ENCODE measurements around the gene ZFR2.
"Not testable (repeated sequence)": the region's sequence is repeated elsewhere in the genome, so short reads cannot be mapped to it uniquely, and the experiment has no call there.

Gene ZFR2

DNA sequence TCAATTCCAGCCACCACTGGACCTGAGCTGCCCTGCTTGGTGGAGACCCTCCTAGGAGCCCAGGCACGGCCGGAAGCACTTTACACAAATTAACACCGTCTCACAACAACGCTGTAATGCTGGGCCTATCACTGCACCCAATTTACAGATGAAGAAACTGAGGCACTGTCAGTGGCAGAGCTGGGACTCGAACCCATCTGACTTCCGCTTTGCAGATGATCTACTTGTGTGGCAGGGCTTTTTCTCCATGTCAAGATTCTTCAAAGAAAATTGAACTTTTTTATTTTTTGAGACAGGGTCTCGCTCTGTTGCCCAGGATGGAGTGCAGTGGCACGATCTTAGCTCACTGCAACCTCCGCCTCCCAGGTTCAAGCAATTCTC lies 33.8 kb downstream of the ZFR2 start:
- no peak for DNase-seq

DNA sequence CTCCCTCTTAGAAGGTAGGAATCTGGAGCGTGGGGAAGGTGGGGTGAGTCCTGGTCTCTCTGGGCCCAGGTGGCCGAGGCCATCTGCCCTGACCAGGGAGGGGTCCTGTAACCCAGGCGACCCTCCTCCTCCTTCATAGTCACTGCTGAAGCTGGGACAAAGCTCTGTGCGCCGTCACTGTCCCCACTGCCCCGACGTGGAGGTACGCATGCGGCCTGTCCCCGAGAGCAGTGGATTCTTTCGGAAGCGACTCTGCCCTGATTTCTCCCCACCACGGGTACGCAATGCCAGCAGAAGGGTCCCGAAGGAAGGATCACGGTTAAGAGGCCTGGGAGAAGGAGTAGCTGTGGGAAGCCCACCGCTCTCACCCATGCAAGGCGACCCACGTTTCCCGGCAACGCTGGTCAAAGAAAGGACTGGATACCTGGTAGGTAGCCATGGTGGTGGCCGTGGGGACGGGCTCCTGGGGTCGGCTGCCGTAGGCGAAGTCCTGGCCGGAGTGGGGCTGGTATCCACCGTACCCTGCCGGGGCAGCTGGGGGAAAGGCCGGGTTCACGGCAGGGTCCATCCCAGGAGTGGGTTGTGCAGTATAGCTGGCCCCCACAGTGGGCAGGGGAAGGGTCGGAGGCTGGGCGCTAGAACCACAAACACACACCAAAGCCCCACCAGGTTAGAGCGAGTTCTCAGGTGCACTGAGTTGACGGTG lies 34.3 kb downstream of the ZFR2 start:
- DNase-seq = no peak

DNA sequence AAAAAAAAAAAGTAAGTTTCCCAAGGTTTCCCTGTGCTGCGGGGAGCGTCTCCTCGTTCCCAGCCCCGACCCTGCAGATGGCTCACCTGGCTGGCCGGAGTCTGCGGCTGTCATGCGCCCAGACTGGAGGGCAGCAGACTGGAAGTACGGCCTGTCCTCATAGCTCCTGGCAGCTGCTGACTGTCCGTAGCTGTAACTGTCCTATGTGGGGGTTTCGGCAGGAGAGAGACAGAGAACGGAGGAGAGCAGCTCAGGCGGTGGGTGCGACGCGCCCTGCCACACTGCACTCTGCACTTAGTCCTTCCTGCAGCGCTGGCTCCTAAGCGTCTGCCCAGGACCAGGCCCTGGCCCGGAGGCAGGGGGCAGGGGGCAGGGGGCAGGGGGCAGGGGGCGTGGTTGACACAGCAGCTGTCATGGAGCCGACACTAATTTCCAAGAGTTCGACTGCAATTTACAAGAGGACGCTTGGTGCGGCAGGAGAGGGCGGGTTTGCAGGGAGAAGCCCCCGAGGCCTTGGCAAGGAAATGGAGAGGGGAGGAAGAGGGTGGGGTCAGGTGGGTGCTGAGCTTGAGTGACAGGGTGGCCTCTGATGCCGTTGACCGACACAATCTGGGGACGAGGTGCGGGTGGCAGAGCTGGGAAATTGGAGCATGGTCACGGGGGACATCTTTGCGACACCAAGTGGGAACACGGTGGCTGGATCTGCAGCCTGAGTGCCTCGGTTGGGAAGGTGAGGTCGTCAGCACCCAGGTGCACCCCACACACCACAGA lies 35.1 kb downstream of the ZFR2 start:
- no peak for DNase-seq

DNA sequence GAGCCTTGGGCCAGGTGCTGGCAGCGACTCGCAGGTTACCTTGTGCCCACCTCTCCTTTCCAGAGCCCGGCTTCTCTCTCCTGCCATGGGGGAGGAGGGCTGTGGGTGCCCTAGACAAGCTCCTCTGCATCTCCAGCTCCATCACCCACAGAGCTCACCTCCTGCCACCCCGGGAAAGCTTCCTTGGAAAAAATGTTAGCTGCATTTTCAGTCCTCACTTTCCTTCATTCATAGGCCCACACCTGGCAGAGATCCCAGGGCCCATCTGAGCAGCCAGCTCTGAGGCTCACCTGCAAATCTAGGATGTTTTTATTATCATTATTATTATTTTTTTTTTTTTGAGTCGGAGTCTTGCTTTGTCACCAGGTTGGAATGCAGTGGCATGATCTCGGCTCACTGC lies 36.8 kb downstream of the ZFR2 start:
- no peak for DNase-seq

- DNase-seq = no peak
These were observed 37.2 kb downstream of the ZFR2 start for GRCh38 chr19:3831601-3832000.

- DNase-seq = no peak
These were observed 37.9 kb downstream of the ZFR2 start for GRCh38 chr19:3830621-3831589.

DNA sequence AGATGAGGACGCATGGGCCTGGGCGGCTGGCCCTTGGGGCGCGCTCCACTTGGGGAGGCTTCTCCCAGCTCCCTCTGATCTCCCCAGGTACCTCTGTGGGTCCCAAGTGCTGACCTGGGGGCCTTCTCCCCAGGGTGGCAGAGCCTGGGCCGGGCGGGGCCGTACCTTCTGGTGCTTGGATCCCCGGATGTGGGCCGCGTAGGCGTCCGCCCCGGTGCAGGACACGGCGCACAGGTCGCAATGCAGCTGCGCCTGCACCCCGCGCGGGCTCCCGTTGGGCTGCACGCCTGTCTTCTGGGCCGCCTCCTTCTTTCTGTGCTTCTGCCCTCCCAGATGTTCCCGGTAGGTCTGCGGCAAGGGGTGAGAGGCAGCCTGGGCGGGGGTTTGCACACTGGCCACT lies 41.5 kb downstream of the ZFR2 start:
- no peak for DNase-seq

DNA sequence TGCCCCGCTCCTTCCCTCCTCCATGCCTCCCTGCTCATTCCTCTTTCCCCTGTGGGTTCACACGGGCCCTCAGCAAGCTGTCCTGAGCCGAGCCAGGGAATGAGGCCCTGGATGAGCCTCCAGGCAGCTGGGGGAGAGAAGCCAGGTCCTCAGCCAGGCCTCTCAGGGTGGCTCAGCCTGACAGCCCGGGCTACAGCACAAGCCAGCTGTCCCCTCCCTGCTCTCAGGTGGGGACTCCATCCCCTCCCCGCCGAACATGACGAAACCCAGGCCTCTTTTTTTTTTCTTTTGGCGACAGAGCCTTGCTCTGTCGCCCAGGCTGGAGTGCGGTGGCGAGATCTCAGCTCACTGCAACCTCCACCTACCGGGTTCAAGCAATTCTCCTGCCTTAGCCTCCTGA lies 42.7 kb downstream of the ZFR2 start:
- DNase-seq = no peak

- no peak for DNase-seq
These were observed 43.4 kb downstream of the ZFR2 start for GRCh38 chr19:3825286-3825956.

- no peak for DNase-seq
These were observed 45.5 kb downstream of the ZFR2 start for GRCh38 chr19:3823350-3823713.

GRCh38 chr19:3822683-3823349 lies 46.0 kb downstream of the ZFR2 start:
- DNase-seq = no peak

- no peak for DNase-seq
These were observed 46.9 kb downstream of the ZFR2 start for GRCh38 chr19:3821857-3822364.

- no peak for DNase-seq
These were observed 47.7 kb downstream of the ZFR2 start for GRCh38 chr19:3821156-3821555.

- no peak for DNase-seq
These were observed 48.8 kb downstream of the ZFR2 start for GRCh38 chr19:3819989-3820388.

GRCh38 chr19:3818918-3819317 lies 49.9 kb downstream of the ZFR2 start:
- no peak for DNase-seq

DNA sequence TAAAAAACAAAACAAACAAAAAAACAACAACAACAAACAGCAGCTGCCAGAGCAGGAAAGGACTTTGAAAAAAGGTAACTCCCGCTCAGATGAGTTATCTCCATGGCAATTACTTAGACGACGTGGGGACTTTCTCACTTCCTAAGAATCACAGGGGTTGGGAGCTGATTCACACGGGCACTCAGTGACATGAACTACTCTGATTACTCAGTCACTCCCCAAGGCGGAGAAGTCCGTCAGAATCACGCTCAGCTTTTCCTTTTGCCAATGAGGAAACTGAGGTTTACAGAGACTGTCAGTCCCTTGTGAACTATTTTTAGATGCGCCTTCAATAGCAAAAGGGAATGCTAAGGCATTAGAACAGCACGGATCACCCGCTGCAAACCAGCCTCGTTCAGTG lies 50.4 kb downstream of the ZFR2 start:
- no peak for DNase-seq

DNA sequence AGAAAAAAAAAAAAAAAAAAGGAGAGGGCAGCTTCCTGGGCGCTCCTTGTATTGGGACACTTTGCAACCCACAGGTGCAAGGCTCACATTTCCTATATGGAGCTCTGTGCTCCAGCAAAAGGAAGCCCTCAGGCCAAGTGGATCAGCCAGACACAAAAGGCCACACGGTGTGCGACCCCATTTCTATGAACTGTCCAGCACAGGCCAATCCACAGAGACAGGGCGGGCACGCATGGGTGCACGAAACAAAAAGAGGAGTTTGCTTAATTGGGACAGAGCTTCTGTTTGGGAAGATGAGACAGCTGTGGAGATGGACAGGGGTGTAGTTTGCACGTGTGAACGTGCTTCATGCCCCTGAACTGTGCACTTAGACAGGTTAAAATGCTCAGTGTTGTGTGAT lies 51.1 kb downstream of the ZFR2 start:
- DNase-seq = no peak

DNA sequence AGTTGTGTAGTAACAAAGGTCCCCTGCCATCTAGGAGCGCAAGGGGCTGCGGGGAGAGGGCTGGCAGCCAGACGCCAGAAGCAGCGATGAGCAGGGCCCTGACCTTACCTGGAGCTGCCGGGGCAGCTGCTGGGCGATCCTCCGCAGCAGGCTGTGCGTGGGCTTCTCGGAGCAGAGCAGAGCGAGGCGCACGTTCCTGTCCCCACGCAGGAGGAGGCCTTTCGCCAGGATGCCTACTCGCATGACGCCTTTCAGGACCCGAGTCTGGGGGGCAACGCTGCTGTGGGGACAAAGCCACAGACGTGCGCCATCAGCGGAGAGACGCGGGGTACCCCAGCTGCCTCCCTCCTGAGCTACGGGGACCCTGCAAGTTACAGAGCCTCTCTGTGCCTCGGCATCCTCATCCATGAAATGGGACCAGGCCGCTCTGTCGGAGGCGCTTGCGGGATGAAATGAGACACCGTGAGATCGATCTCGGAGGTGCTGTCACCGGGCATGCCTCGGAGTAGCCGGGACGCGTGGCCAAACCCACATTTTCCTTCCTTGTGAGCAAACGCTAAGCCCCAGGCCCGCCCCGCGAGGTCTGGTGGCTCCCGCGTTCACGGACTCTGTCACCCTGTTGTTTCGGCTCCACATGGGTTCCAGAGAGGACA lies 52.1 kb downstream of the ZFR2 start:
- DNase-seq = no peak

DNA sequence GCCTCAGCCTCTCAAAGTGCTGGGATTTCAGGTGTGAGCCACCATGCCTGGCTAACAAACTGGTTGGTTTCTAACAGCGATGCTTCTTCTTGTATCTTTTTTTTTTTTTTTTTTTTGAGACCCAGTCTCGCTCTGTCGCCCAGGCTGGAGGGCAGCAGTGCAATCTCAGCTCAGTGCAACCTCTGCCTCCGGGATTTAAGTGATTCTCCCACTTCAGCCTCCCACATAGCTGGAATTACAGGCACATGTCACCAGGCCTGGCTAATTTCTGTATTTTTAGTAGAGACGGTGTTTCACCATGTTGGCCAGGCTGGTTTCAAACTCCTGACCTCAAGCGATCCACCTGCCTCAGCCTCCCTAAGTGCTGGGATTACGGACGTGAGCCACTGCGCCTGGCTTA lies 52.7 kb downstream of the ZFR2 start:
- DNase-seq = not testable (repeated sequence)

- DNase-seq = no peak
These were observed 54.2 kb downstream of the ZFR2 start for GRCh38 chr19:3814648-3815047.

All from SHP77 treated with DMSO at 0.1 percent for 48 hours (cell line).